Endothelial cell (in vitro differentiated cells): Measurements from ENCODE around the gene WIF1. TPM values are rescaled to one million over a fixed set of nuclear protein-coding genes. Genes with fewer than 3 reads are reported as not detected.

Source experiments
- DNase-seq: peaks from one replicate; pipeline ENCODE4 v3.0.0; 2021; ENCODE audit warnings: low spot score
- H3K27ac Mint-ChIP-seq: one replicate; pipeline ENCODE4 v1.8.0; 2021; ENCODE audit warnings: mixed read lengths, inconsistent platforms; ENCODE audit not compliant: unreplicated experiment
- H3K27me3 Mint-ChIP-seq: one replicate; pipeline ENCODE4 v1.8.0; 2021; ENCODE audit warnings: mild to moderate bottlenecking, moderate library complexity, mixed read lengths, inconsistent platforms; ENCODE audit not compliant: unreplicated experiment
- H3K36me3 Mint-ChIP-seq: one replicate; pipeline ENCODE4 v1.8.0; 2021; ENCODE audit warnings: mild to moderate bottlenecking, low read depth, mixed read lengths, inconsistent platforms; ENCODE audit not compliant: unreplicated experiment
- H3K4me1 Mint-ChIP-seq: one replicate; pipeline ENCODE4 v1.8.0; 2021; ENCODE audit warnings: mild to moderate bottlenecking, mixed read lengths, inconsistent platforms; ENCODE audit not compliant: unreplicated experiment
- H3K4me3 Mint-ChIP-seq: one replicate; pipeline ENCODE4 v1.8.0; 2021; ENCODE audit warnings: mild to moderate bottlenecking, mixed read lengths, inconsistent platforms; ENCODE audit not compliant: unreplicated experiment
- H3K9me3 Mint-ChIP-seq: one replicate; pipeline ENCODE4 v1.8.0; 2021; ENCODE audit warnings: mixed read lengths, inconsistent platforms; ENCODE audit not compliant: unreplicated experiment
- CTCF ChIP-seq: fragments of 200-600 bp; sonication (generic); IDR thresholded peaks from one replicate; pipeline ENCODE4 v1.5.0; 2021; ENCODE audit warnings: antibody characterized with exemption; ENCODE audit not compliant: unreplicated experiment
- total RNA-seq: library from RNA; stranded (reverse); fragmentation: NEBNext Ultra II Directional; extraction: Animal tissue kit (Norgen Biotek cat#: 25700); gene quantifications from one replicate; pipeline ENCODE4 v1.2.1, GENCODE V29; 2021; ENCODE audit not compliant: unreplicated experiment

The WIF1 gene
- total RNA-seq, 1 donor from 2014 or later, result not detected

DNA sequence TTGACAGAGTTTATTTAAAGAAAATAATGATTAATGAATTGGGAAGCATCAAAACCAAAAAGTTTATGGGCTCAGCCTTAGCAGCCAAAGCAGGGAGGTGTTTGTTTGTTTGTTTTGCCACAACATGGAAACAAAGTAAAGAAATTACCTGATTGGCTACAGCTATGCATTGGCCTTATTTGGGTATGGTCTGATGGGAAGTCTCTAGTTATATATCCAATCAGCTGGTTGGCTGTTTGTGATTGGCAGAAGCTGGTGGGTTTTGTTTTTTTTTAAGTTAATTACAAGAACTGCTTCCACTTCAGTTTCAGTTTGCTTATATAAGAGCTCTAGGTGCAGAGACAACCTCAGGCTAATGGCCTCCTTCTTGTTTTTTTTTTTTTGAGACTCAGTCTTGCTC is 43.7 kb upstream of the WIF1 start:
- no peaks in the 10 kb centered on the region for H3K36me3 Mint-ChIP-seq
- TF ChIP-seq CTCF, result no peak
- peaks cover 7% of the 10 kb centered on the region for H3K27me3 Mint-ChIP-seq
- no peak for DNase-seq
- peaks cover 5% of the 10 kb centered on the region for H3K4me1 Mint-ChIP-seq
- H3K4me3 Mint-ChIP-seq, result no peak overlapping the region
- no peak overlapping the region for H3K27ac Mint-ChIP-seq
- no peaks in the 10 kb centered on the region for H3K9me3 Mint-ChIP-seq

DNA sequence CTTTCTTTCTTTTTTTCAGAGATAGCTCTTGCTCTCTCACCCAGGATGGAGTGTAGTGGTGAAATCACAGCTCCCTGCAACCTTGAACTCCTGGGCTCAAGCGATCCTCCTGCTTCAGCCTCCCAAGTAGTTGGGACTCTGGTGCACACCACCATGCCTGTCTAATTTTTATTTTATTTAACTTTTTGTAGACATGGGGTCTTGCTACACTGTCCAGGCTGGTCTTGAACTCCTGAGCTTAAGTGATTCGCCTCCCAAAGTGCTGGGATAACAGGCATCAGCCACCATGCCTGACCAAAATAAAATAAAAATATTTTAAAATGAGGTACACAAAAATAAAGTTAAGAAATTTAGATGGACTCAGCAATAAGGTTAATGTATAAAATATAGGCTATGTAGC is 43.1 kb upstream of the WIF1 start:
- Mint-ChIP-seq H3K36me3 (no peaks in the 10 kb centered on the region), H3K27me3 (peaks cover 7% of the 10 kb centered on the region), H3K9me3 (no peaks in the 10 kb centered on the region), H3K4me3 (no peak overlapping the region), H3K4me1 (peaks cover 4% of the 10 kb centered on the region), H3K27ac (no peak overlapping the region)
- DNase-seq, result no peak
- TF ChIP-seq CTCF, result no peak

DNA sequence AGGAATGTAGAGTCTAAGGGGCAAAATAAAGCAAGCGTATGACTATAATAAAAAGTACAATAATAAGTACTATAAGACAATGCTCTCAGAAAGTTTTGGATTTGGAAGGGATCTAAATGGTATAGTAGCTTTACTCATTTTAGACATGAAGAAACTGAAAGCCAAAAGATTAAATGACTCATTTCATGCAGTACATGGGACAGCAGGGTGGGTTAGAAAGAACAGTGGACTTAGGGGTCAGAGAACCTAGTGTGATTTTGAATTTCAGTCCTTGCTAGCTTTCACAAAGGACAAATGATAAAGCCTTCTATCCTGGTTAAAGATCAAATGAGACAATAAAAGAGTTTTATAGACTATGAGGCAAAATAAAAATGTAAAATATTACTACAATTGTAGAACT is 41.5 kb upstream of the WIF1 start:
- peaks cover 3% of the 10 kb centered on the region for H3K27me3 Mint-ChIP-seq
- H3K36me3 Mint-ChIP-seq, result no peaks in the 10 kb centered on the region
- no peaks in the 10 kb centered on the region for H3K4me1 Mint-ChIP-seq
- H3K9me3 Mint-ChIP-seq, result no peaks in the 10 kb centered on the region
- DNase-seq, result no peak
- H3K4me3 Mint-ChIP-seq, result no peak overlapping the region
- TF ChIP-seq CTCF, result no peak
- H3K27ac Mint-ChIP-seq, result no peak overlapping the region

- Mint-ChIP-seq H3K36me3 (no peaks in the 10 kb centered on the region), H3K4me1 (no peaks in the 10 kb centered on the region), H3K27ac (no peak overlapping the region), H3K27me3 (no peaks in the 10 kb centered on the region), H3K4me3 (no peak overlapping the region), H3K9me3 (no peaks in the 10 kb centered on the region)
- DNase-seq, result no peak
- no peak for TF ChIP-seq CTCF
These were observed 36.0 kb upstream of the WIF1 start for GRCh38 chr12:65157091-65157490.

- Mint-ChIP-seq H3K4me3 (no peak overlapping the region), H3K27ac (no peak overlapping the region), H3K9me3 (no peaks in the 10 kb centered on the region), H3K4me1 (no peaks in the 10 kb centered on the region), H3K27me3 (no peaks in the 10 kb centered on the region), H3K36me3 (no peaks in the 10 kb centered on the region)
- no peak for DNase-seq
- no peak for TF ChIP-seq CTCF
These were observed 35.3 kb upstream of the WIF1 start for GRCh38 chr12:65156366-65156841.
